NCI-H2107 treated with DMSO at 0.1 percent for 48 hours (cell line): ENCODE measurements around the gene HOXD11.

Experiments
- DNase-seq: peaks from one replicate; lab custom pipeline; 2025; ENCODE audit not compliant: unreplicated experiment; lab: John Stamatoyannopoulos, UW

Gene HOXD11

GRCh38 chr2:176147210-176147799, 40.2 kb downstream of the HOXD11 start:
- no peak for DNase-seq

- no peak for DNase-seq
Observed at GRCh38 chr2:176147800-176148496, 40.9 kb downstream of the HOXD11 start.

GRCh38 chr2:176148751-176149421, 41.8 kb downstream of the HOXD11 start:
- DNase-seq = no peak

- DNase-seq = no peak
Observed at GRCh38 chr2:176149481-176149938, 42.4 kb downstream of the HOXD11 start.

- no peak for DNase-seq
Observed at GRCh38 chr2:176149939-176150583, 43.0 kb downstream of the HOXD11 start.

DNA sequence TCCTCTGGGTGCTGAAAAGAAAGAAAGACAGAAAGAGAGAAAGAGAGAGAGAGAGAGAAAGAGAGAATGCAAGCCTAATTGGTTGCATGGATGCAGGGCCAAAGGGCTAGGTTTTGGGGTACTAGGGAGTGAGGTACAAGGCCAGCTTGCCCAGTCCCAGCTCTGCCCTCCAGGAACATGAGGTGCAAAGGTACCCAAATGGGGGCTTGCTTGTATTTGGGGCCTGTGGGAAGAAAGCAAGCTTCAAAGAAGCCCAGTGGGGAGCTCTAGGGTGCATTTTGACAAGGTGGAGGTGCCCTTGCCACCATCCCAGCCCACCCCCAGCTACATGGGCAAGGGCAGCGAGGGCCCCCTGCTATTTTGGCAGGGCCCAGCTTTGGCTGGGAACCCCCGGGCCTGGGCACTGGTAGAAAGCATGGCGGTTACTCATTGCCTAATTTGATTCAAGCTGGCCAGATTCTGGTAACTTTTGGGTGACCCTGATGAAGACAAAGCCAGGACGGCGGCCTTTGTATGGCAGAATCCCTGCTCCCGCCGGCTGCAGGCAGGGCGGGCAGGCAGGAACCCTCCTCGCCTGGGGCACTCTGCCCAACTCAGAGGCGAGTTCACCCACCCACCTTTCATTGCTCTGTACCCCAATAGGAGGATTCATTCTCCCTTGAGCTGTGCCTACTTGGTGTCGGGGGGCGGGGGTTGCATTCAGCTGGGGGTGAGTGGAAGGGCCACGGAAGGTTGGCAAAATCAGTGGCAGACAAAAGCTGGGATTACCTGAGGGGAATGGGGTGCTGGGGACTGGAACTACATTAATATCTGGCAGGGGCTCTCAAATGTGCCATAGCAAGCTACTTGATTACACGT, 43.7 kb downstream of the HOXD11 start:
- DNase-seq = no peak

DNA sequence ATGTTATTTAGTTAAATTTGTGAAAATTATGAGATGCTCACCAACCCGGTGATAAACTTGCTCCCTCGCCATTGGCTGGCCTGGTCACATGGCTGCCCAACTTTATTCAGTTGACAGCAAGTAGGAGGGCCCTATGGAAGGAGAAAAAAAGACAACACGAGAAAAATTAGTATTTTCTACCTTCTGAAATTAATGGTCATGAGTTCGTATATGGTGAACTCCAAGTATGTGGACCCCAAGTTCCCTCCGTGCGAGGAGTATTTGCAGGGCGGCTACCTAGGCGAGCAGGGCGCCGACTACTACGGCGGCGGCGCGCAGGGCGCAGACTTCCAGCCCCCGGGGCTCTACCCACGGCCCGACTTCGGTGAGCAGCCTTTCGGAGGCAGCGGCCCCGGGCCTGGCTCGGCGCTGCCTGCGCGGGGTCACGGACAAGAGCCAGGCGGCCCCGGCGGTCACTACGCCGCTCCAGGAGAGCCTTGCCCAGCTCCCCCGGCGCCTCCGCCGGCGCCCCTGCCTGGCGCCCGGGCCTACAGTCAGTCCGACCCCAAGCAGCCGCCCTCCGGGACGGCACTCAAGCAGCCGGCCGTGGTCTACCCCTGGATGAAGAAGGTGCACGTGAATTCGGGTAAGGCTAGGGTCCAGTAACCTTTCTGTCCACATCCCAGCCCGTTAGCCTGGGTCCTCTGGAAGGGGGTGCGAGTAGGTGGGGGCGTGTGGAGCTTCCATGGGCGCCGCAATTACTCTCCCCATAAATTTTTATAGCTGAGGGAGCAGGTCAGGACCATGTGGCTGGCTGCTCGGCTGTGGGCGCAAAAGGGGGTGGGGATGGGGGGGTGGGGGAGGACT, 44.6 kb downstream of the HOXD11 start, which contains the start of gene HOXD4:
Gene HOXD4, plus strand, starts transcription at position 109 of the 846 bp plus-strand sequence. Its CDS starts 84 bp downstream, at position 193.
- DNase-seq = no peak

- no peak for DNase-seq
Observed at GRCh38 chr2:176152350-176153181, 45.5 kb downstream of the HOXD11 start.

GRCh38 chr2:176154576-176155252, 47.6 kb downstream of the HOXD11 start:
- no peak for DNase-seq

DNA sequence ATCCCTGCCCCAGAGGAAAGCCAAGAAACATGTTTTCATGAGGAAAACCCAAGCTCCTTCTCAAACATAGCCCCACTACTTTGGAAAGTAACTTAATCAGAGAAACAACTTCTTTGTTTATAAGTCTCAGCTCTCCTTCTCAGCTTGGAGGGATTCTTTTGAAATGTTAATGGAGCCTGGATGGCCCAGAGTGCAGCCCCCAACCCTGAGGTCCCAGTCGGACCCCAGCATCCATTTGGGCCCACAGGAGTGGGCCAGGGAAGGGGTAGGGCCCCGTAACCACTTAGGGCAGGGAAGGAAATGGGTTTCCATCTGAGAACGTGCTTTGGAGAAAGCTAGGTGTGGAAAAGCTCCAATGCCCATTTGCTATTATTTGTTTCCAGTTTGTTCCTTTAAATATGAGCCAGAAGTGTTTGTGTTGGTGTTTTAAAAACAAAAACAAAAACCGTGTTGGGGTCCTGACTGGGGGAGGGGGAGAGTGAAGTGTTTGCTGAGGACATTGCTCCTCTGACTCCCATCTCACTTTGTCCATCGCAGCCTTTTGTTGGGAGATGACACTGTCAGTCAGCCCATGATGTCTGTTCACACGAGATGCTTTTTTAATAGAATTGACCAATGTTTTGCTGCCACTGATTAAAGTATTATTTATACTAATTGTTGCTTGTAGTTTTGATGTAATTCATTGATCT, 48.4 kb downstream of the HOXD11 start:
- no peak for DNase-seq

- DNase-seq = no peak
Observed at GRCh38 chr2:176156301-176156806, 49.3 kb downstream of the HOXD11 start.

DNA sequence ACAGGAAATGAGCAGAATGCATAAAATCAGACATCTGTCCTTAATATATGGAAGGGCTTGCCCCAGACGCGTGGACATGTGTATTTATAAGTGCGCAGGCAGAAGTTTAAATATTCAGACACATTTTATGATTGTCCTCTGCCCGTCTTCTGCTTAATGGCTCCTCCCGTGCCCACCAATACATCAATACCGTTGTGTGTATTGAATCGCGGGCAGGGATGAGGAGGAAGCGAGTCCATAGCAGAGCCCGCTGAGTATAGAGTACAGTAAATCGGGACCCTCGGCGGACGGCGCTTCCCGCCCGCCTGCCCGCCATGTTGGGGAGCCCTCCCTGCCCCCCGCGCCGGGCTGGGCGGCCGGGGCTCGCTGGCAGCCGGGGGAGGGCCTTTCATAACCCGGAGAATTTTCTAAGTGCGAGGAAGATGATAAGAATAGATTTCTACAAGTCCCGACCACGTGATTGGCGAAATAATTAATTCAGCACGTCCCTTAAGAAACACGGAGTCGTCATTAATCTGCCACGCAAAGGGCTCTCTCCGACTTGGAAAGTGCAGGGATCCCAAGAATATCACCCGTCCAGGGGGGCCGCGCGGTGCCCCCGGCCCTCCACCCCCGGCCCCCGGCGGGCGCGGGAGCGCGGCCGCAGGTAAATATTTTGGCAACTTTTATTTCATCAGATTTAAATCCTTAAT, 49.9 kb downstream of the HOXD11 start, which contains the start of gene HOXD3:
Gene HOXD3, plus strand, starts transcription at position 501 of the 692 bp plus-strand sequence. CDS start 11,808 bp downstream, outside the sequence.
- no peak for DNase-seq

GRCh38 chr2:176157499-176158185, 50.6 kb downstream of the HOXD11 start:
- DNase-seq = no peak

- no peak for DNase-seq
Observed at GRCh38 chr2:176158186-176158591, 51.1 kb downstream of the HOXD11 start.

- no peak for DNase-seq
Observed at GRCh38 chr2:176158855-176159662, 52.0 kb downstream of the HOXD11 start.
